BJ (cell line): ENCODE results near the gene PLXNB2. TPM values are rescaled to one million over a fixed set of nuclear protein-coding genes. Genes with fewer than 3 reads are reported as not detected.

ENCODE experiments used
- CTCF ChIA-PET: fragments of 350-600 bp; formaldehyde crosslinking; extraction: SDS; loops from one replicate; lab custom pipeline; 2021; ENCODE audit warnings: antibody characterized with exemption, inconsistent platforms; lab: Yijun Ruan, JAX
- POLR2A ChIA-PET: fragments of 300-600 bp; sonication (Branson Sonifier 250); formaldehyde crosslinking; extraction: SDS; loops from one replicate; lab custom pipeline; 2021; ENCODE audit warnings: antibody characterized with exemption; lab: Charles Lee
- DNase-seq: peaks from one replicate; pipeline ENCODE4 v3.0.0-alpha.2; 2011; ENCODE audit warnings: low read depth
- H3K27me3 ChIP-seq: 2 replicates; pipeline ENCODE4 v1.6.0; 2011; ENCODE audit warnings: low read length; ENCODE audit not compliant: control insufficient read depth, insufficient read depth
- H3K36me3 ChIP-seq: 2 replicates; pipeline ENCODE4 v1.5.1; 2011; ENCODE audit warnings: low read length; ENCODE audit not compliant: control insufficient read depth, insufficient read depth
- H3K4me3 ChIP-seq: 2 replicates; pipeline ENCODE4 v1.5.1; 2011; ENCODE audit warnings: low read depth, mild to moderate bottlenecking, control low read depth, low read length
- polyA plus RNA-seq: library from polyadenylated mRNA; depleted of rRNA; stranded (reverse); fragments of >200 nt; gene quantifications from 2 replicates; pipeline ENCODE4 v1.2.3, GENCODE V29; 2011
- TF ChIP-seq, protein P1 (sequence below): IDR thresholded peaks from 2 replicates; pipeline ENCODE4 v1.5.1; 2011; ENCODE audit warnings: low read depth, mild to moderate bottlenecking, control low read depth, inconsistent platforms, low read length, moderate library complexity; ENCODE audit not compliant: insufficient read depth

The PLXNB2 gene
- polyA plus RNA-seq, 1 experiment = 143 TPM

GRCh38 chr22:50258361-50259292, 48.8 kb downstream of the PLXNB2 start:
- Histone ChIP-seq H3K4me3 (no peak overlapping the region), H3K36me3 (peaks cover 24% of the 10 kb centered on the region), H3K27me3 (no peaks in the 10 kb centered on the region)
- DNase-seq = no peak
- CTCF ChIA-PET = interaction anchor here (0.7 to 2.7 kb wide), 2 partner anchors 17 to 83 kb away, joined by 3 to 9 read pairs; no protein-coding TSS in a partner anchor
- TF ChIP-seq, protein P1, sequence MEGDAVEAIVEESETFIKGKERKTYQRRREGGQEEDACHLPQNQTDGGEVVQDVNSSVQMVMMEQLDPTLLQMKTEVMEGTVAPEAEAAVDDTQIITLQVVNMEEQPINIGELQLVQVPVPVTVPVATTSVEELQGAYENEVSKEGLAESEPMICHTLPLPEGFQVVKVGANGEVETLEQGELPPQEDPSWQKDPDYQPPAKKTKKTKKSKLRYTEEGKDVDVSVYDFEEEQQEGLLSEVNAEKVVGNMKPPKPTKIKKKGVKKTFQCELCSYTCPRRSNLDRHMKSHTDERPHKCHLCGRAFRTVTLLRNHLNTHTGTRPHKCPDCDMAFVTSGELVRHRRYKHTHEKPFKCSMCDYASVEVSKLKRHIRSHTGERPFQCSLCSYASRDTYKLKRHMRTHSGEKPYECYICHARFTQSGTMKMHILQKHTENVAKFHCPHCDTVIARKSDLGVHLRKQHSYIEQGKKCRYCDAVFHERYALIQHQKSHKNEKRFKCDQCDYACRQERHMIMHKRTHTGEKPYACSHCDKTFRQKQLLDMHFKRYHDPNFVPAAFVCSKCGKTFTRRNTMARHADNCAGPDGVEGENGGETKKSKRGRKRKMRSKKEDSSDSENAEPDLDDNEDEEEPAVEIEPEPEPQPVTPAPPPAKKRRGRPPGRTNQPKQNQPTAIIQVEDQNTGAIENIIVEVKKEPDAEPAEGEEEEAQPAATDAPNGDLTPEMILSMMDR = no peak
- POLR2A ChIA-PET = no interaction called here

DNA sequence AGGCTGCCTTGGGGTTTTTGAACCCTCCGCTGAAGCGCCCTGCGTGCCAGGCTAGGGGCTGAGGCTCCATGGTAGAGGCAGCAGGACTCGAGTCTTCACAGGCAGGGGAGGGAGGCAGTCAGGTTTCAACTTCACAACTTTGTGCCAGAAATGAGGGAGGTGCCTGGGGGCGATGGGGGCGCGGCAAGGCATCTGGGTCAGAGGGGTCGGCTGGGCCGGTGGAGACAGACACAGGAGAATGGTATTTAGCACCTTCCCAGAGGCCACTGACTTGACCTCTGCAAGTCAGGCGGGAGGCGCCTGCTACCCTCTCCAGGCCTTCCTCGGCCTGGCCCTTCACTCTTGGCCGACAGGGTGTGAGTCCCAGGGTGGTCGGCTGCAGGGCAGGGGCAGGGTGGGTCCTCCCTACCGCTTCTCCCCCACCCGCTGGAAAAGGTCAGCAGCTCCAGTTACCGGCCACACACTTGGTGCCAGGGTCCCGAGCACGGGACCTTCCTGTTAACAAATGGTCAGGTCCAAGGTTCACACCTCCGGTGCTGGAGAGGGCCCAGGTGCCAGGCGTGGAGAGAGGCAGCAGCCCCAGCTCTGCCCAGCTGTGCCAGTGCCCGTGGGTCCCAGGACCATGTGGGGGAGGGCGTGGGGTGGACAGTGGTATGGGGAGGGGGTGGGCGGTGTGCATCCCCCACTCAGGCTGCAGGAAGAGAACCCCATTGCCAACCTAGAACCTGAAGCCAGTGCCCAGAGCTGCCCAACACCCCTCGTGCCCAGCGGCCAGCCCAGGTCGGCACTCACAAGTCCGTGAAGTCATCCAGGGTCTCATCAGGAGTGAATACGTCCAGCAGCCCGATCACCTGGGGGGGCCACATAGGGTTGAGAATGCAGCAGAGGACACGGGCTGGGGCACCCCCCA, 49.7 kb downstream of the PLXNB2 start:
- POLR2A ChIA-PET = no interaction called here
- H3K27me3 ChIP-seq = no peaks in the 10 kb centered on the region

GRCh38 chr22:50257041-50257440, 50.4 kb downstream of the PLXNB2 start:
- peaks cover 24% of the 10 kb centered on the region for H3K36me3 ChIP-seq
- TF ChIP-seq, protein P1 = no peak
- H3K4me3 ChIP-seq = no peak overlapping the region
- DNase-seq = no peak
- no peaks in the 10 kb centered on the region for H3K27me3 ChIP-seq
- POLR2A ChIA-PET = no interaction called here
- CTCF ChIA-PET = no interaction called here

More for the DNA sequence above, 49.7 kb downstream of the PLXNB2 start:
- TF ChIP-seq, protein P1 = no peak
- no peak for DNase-seq
- CTCF ChIA-PET = no interaction called here
- Histone ChIP-seq H3K36me3 (peaks cover 24% of the 10 kb centered on the region), H3K4me3 (no peak overlapping the region)

- Histone ChIP-seq H3K4me3 (no peak overlapping the region), H3K27me3 (no peaks in the 10 kb centered on the region), H3K36me3 (peaks cover 24% of the 10 kb centered on the region)
- DNase-seq = no peak
- TF ChIP-seq, protein P1 = no peak
- CTCF ChIA-PET = interaction anchor here (0.6 to 1.1 kb wide), 3 partner anchors 12 to 109 kb away, joined by 3 to 4 read pairs (median 4); partner anchors contain the start of gene DENND6B
- POLR2A ChIA-PET = no interaction called here
Observed at GRCh38 chr22:50256258-50256862, 51.1 kb downstream of the PLXNB2 start.
